Activated T-cell treated with anti-CD3 and anti-CD28 coated beads, Interleukin-2, amount 50 U/mL, for 72 hours (primary cell): ENCODE data around the gene PTPRF. TPM values are rescaled to one million over a fixed set of nuclear protein-coding genes. Genes with fewer than 3 reads are reported as not detected.

Source experiments
- total RNA-seq, 2 donors: library from RNA; stranded (reverse); gene quantifications; one replicate each; pipeline ENCODE4 v1.2.3, GENCODE V29; 2022

Gene PTPRF
- total RNA-seq, 2 donors from 2014 or later = 2.2 to 6.2 TPM

Other genes starting within 250 kb of the PTPRF start
- gene C1orf210, start 245.3 kb upstream of the PTPRF start, total RNA-seq = under 1 TPM in 1 of 2 donors, not detected in 1; 0.38 TPM
- under 1 TPM; 0.42 to 0.65 TPM for gene TIE1, start 229.9 kb upstream of the PTPRF start, total RNA-seq
- not detected for gene MPL, start 193.1 kb upstream of the PTPRF start, total RNA-seq
- 100 to 1,000 TPM; 108 to 163 TPM for gene CDC20, start 171.9 kb upstream of the PTPRF start, total RNA-seq
- 10 to 100 TPM; 58.4 to 75.7 TPM for gene ELOVL1, start 162.9 kb upstream of the PTPRF start, total RNA-seq
- gene MED8, start 141.1 kb upstream of the PTPRF start, total RNA-seq = 10 to 100 TPM; 64.2 to 71.1 TPM
- gene SZT2, start 141.0 kb upstream of the PTPRF start, total RNA-seq = 10 to 100 TPM; 51.4 to 51.6 TPM
- gene HYI, start 77.0 kb upstream of the PTPRF start, total RNA-seq = 10 to 100 TPM in 1 of 2 donors, 1 to 10 TPM in 1; 9.9 to 10.6 TPM
- gene KDM4A, start 119.3 kb downstream of the PTPRF start, total RNA-seq = 10 to 100 TPM; 54.0 to 60.5 TPM
- gene ST3GAL3, start 176.7 kb downstream of the PTPRF start, total RNA-seq = 10 to 100 TPM; 25.3 to 34.9 TPM